HEK293 (cell line): Measurements from ENCODE around the gene PIP5K1C.

Experiments
- CTCF ChIA-PET: fragments of 350-600 bp; formaldehyde crosslinking; extraction: SDS; loops from one replicate; lab custom pipeline; 2021; ENCODE audit warnings: antibody characterized with exemption; lab: Yijun Ruan, JAX
- POLR2A ChIA-PET: fragments of 300-600 bp; formaldehyde crosslinking; extraction: SDS; loops from one replicate; lab custom pipeline; 2020; ENCODE audit warnings: antibody characterized with exemption, inconsistent platforms; lab: Yijun Ruan, JAX
- H3K27ac ChIP-seq: fragments of 200-500 bp; sonication (Bioruptor generic); 2 replicates; pipeline ENCODE4 v1.5.1; 2014; ENCODE audit warnings: low read depth, low read length, control low read depth, inconsistent platforms; ENCODE audit errors: extremely low read depth
- H3K36me3 ChIP-seq, 2 experiments: fragments of 200-500 bp in 1 of 2; sonication (Bioruptor generic) in 1 of 2; 1 replicate in 1 of 2; 2 replicates in 1 of 2; pipeline ENCODE4 v1.5.1; 2014 to 2017; ENCODE audit warnings: inconsistent platforms in 2 of 2, low read length in 2 of 2; ENCODE audit not compliant: control insufficient read depth in 2 of 2, insufficient read depth in 1 of 2
- H3K4me1 ChIP-seq: fragments of 200-500 bp; sonication (Bioruptor generic); 2 replicates; pipeline ENCODE4 v1.5.1; 2014; ENCODE audit warnings: mild to moderate bottlenecking, low read length, inconsistent platforms; ENCODE audit not compliant: control insufficient read depth, insufficient read depth
- H3K4me3 ChIP-seq: 2 replicates; pipeline ENCODE4 v1.5.1; 2011; ENCODE audit warnings: low read depth, mild to moderate bottlenecking, control low read depth, low read length, moderate library complexity
- H3K9me3 ChIP-seq: fragments of 200-500 bp; sonication (Bioruptor generic); 2 replicates; pipeline ENCODE4 v1.5.1; 2014; ENCODE audit warnings: low read depth, low read length, inconsistent platforms; ENCODE audit not compliant: control insufficient read depth, insufficient read depth
- BCL11B ChIP-seq: fragments of 450-650 bp; formaldehyde crosslinking; IDR thresholded peaks from 2 replicates; pipeline ENCODE4 v1.5.1; 2016; ENCODE audit warnings: low read depth, missing biosample characterization, missing genetic modification characterization
- EGR2 ChIP-seq: fragments of 450-650 bp; formaldehyde crosslinking; IDR thresholded peaks from 2 replicates; pipeline ENCODE4 v1.5.1; 2016; ENCODE audit warnings: low read depth, missing biosample characterization, missing genetic modification characterization
- GLIS1 ChIP-seq: fragments of 450-650 bp; formaldehyde crosslinking; IDR thresholded peaks from 2 replicates; pipeline ENCODE4 v1.5.1; 2016; ENCODE audit warnings: missing biosample characterization, missing genetic modification characterization
- GLIS2 ChIP-seq: fragments of 450-650 bp; formaldehyde crosslinking; IDR thresholded peaks from 2 replicates; pipeline ENCODE4 v1.5.1; 2016; ENCODE audit warnings: missing biosample characterization, missing genetic modification characterization
- IKZF3 ChIP-seq: fragments of 450-650 bp; IDR thresholded peaks from 2 replicates; pipeline ENCODE4 v1.5.0; 2018; ENCODE audit warnings: missing biosample characterization, mild to moderate bottlenecking, missing genetic modification characterization, moderate library complexity
- KLF1 ChIP-seq: fragments of 450-650 bp; formaldehyde crosslinking; IDR thresholded peaks from 2 replicates; pipeline ENCODE4 v1.5.1; 2016; ENCODE audit warnings: missing biosample characterization, missing genetic modification characterization
- KLF7 ChIP-seq: fragments of 450-650 bp; formaldehyde crosslinking; IDR thresholded peaks from 2 replicates; pipeline ENCODE4 v1.5.1; 2016; ENCODE audit warnings: missing biosample characterization, missing genetic modification characterization, borderline replicate concordance
- OSR2 ChIP-seq: fragments of 450-650 bp; formaldehyde crosslinking; IDR thresholded peaks from 2 replicates; pipeline ENCODE4 v1.5.1; 2016; ENCODE audit warnings: missing biosample characterization, missing genetic modification characterization
- SCRT2 ChIP-seq: fragments of 450-650 bp; formaldehyde crosslinking; IDR thresholded peaks from 2 replicates; pipeline ENCODE4 v1.5.1; 2016; ENCODE audit warnings: missing biosample characterization, missing genetic modification characterization
- SP2 ChIP-seq: fragments of 450-650 bp; formaldehyde crosslinking; IDR thresholded peaks from 2 replicates; pipeline ENCODE4 v1.5.1; 2016; ENCODE audit warnings: missing biosample characterization, missing genetic modification characterization
- WT1 ChIP-seq: fragments of 450-650 bp; formaldehyde crosslinking; IDR thresholded peaks from 2 replicates; pipeline ENCODE4 v1.5.1; 2016; ENCODE audit warnings: missing biosample characterization, missing genetic modification characterization
- ZBTB6 ChIP-seq: fragments of 450-650 bp; formaldehyde crosslinking; IDR thresholded peaks from 2 replicates; pipeline ENCODE4 v1.5.1; 2017; ENCODE audit warnings: missing biosample characterization, missing genetic modification characterization
- ZEB2 ChIP-seq: fragments of 450-650 bp; formaldehyde crosslinking; IDR thresholded peaks from 2 replicates; pipeline ENCODE4 v1.5.1; 2016; ENCODE audit warnings: missing biosample characterization, missing genetic modification characterization
- ZFHX2 ChIP-seq: fragments of 450-650 bp; formaldehyde crosslinking; conservative IDR thresholded peaks from 2 replicates; pipeline ENCODE4 v1.5.1; 2016; ENCODE audit warnings: missing biosample characterization, missing genetic modification characterization
- ZFP69B ChIP-seq: fragments of 450-650 bp; formaldehyde crosslinking; IDR thresholded peaks from 2 replicates; pipeline ENCODE4 v1.5.1; 2016; ENCODE audit warnings: missing biosample characterization, missing genetic modification characterization
- ZIC2 ChIP-seq: fragments of 450-650 bp; formaldehyde crosslinking; IDR thresholded peaks from 2 replicates; pipeline ENCODE4 v1.5.1; 2016; ENCODE audit warnings: missing biosample characterization, missing genetic modification characterization
- ZNF155 ChIP-seq: fragments of 450-650 bp; formaldehyde crosslinking; IDR thresholded peaks from 2 replicates; pipeline ENCODE4 v1.5.1; 2016; ENCODE audit warnings: missing biosample characterization, missing genetic modification characterization
- ZNF324 ChIP-seq: fragments of 450-650 bp; formaldehyde crosslinking; IDR thresholded peaks from 2 replicates; pipeline ENCODE4 v1.5.1; 2016; ENCODE audit warnings: missing biosample characterization, missing genetic modification characterization
- ZNF501 ChIP-seq: fragments of 450-650 bp; formaldehyde crosslinking; IDR thresholded peaks from 2 replicates; pipeline ENCODE4 v1.5.1; 2016; ENCODE audit warnings: missing biosample characterization, missing genetic modification characterization
- ZNF521 ChIP-seq: fragments of 450-650 bp; formaldehyde crosslinking; IDR thresholded peaks from 2 replicates; pipeline ENCODE4 v1.5.1; 2017; ENCODE audit warnings: missing biosample characterization, mild to moderate bottlenecking, missing genetic modification characterization
- ZNF558 ChIP-seq: fragments of 450-650 bp; formaldehyde crosslinking; IDR thresholded peaks from 2 replicates; pipeline ENCODE4 v1.5.1; 2016; ENCODE audit warnings: missing biosample characterization, missing genetic modification characterization
- ZNF561 ChIP-seq: fragments of 450-650 bp; IDR thresholded peaks from 2 replicates; pipeline ENCODE4 v1.5.1; 2018; ENCODE audit warnings: missing biosample characterization, missing genetic modification characterization, borderline replicate concordance
- ZNF600 ChIP-seq: fragments of 450-650 bp; formaldehyde crosslinking; IDR thresholded peaks from 2 replicates; pipeline ENCODE4 v1.5.1; 2016; ENCODE audit warnings: missing biosample characterization, missing genetic modification characterization
- ZNF76 ChIP-seq: fragments of 450-650 bp; formaldehyde crosslinking; IDR thresholded peaks from 2 replicates; pipeline ENCODE4; 2016; ENCODE audit warnings: low read depth, missing biosample characterization, missing genetic modification characterization, borderline replicate concordance
- TF ChIP-seq, protein P1 (sequence below): fragments of 450-650 bp; formaldehyde crosslinking; IDR thresholded peaks from 2 replicates; pipeline ENCODE4 v1.5.1; 2016; ENCODE audit warnings: missing biosample characterization, missing genetic modification characterization, borderline replicate concordance

The PIP5K1C gene

GRCh38 chr19:3691726-3692125 lies 8.5 kb downstream of the PIP5K1C start (continued):
- no peak for TF ChIP-seq ZNF501 (tag by site-specific recombination)

- TF ChIP-seq ZBTB6 (tag by site-specific recombination) (no peak), KLF1 (tag by site-specific recombination) (0 out of 2 replicates have a peak, but pooled peaks have one; percentile 10), ZNF155 (tag by site-specific recombination) (no peak), WT1 (no peak)
- CTCF ChIA-PET = no interaction called here
- H3K36me3 ChIP-seq = peaks cover 0 to 3% of the 10 kb centered on the region in 2 experiments; a peak in 1 of 3 replicates
- no peak overlapping the region for H3K27ac ChIP-seq
- H3K9me3 ChIP-seq = no peaks in the 10 kb centered on the region
- H3K4me3 ChIP-seq = no peak overlapping the region
- POLR2A ChIA-PET = interaction anchor here (0.6 kb wide), 2 partner anchors 19 to 122 kb away, joined by 3 read pairs; no protein-coding TSS in a partner anchor
- peaks cover 5% of the 10 kb centered on the region for H3K4me1 ChIP-seq
Measured at GRCh38 chr19:3691372-3691716, 8.9 kb downstream of the PIP5K1C start.

DNA sequence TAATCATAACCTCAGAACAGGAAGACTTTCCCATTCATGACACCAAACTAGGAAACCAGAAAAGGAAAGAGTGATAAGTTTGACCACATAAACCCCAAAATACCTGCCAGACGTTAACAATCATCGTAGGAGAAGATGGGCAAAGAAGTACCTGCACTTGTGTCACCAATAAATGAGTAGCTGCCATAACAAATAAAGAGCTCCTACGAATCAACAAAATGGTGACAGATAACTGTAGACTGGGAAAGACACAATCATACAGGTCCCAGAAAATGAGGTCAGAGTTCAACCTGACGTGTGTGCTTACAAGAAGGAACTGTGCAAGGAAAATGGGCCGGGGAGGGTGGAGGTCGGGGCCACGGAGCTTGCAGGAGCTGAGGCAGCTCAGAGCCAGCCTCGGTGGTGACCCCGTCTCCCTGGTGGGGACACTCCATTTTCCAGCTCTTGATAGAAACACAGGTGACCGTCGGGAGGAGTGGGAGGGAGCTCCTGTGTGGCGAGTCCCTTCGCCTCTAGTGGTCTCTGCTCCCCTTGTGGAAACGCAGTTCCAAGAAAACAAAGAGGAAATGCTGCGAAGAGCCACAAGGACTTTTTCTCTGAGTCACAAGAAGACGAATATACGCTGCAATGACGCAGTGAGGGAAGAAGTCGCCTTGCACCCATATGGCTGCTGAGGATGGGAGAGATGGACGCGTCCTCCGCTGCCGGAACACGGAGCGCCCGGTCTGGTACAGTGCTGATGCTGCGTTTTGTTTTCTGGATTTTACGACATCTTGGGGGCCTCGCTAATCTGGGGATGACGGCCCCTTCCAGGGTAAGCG lies 9.5 kb downstream of the PIP5K1C start:
- ChIA-PET POLR2A (interaction anchor here (0.5 to 1.0 kb wide), 4 partner anchors 8 to 173 kb away, joined by 3 to 6 read pairs (median 3); no protein-coding TSS in a partner anchor), CTCF (interaction anchor here (0.6 to 1.1 kb wide), 6 partner anchors 8 to 219 kb away, joined by 3 to 6 read pairs (median 4); no protein-coding TSS in a partner anchor)
- Histone ChIP-seq H3K27ac (no peak overlapping the region), H3K9me3 (no peaks in the 10 kb centered on the region), H3K36me3 (no peaks in the 10 kb centered on the region)
- TF ChIP-seq ZNF561 (no peak), ZNF600 (tag by site-specific recombination) (0 out of 2 replicates have a peak, but pooled peaks have one; percentile 24), ZNF558 (tag by site-specific recombination) (peak; percentile 90), OSR2 (tag by site-specific recombination) (no peak)
- TF ChIP-seq, all 188 proteins: peak for 2
- no peak overlapping the region for H3K4me3 ChIP-seq
- peaks cover 5% of the 10 kb centered on the region for H3K4me1 ChIP-seq

GRCh38 chr19:3687774-3688706 lies 12.2 kb downstream of the PIP5K1C start:
- peaks cover 5% of the 10 kb centered on the region for H3K4me1 ChIP-seq
- no peak overlapping the region for H3K4me3 ChIP-seq
- ChIA-PET CTCF (interaction anchor here (0.7 to 1.1 kb wide), 3 partner anchors 13 to 342 kb away, joined by 3 read pairs; no protein-coding TSS in a partner anchor), POLR2A (interaction anchor here (0.6 to 1.5 kb wide), 3 partner anchors 10 to 134 kb away, joined by 3 to 4 read pairs (median 3); no protein-coding TSS in a partner anchor)
- peak overlapping the region; percentile 37; the same call in 1 of the 2 replicates for H3K27ac ChIP-seq
- H3K36me3 ChIP-seq = peaks cover 0 to 7% of the 10 kb centered on the region in 2 experiments; a peak in 1 of 3 replicates
- no peaks in the 10 kb centered on the region for H3K9me3 ChIP-seq
- peak; percentile 97 for TF ChIP-seq ZIC2 (tag by site-specific recombination)
- no peak for TF ChIP-seq ZNF324 (tag by site-specific recombination)
- TF ChIP-seq BCL11B (tag by site-specific recombination) = no peak
- peak; percentile 50; the same call in 1 of the 2 replicates for TF ChIP-seq IKZF3
- TF ChIP-seq SP2 (tag by site-specific recombination) = peak; percentile 44
- peak; percentile 51; the same call in 1 of the 2 replicates for TF ChIP-seq ZNF600 (tag by site-specific recombination)
- peak; percentile 47; the same call in 1 of the 2 replicates for TF ChIP-seq ZNF76 (tag by site-specific recombination)
- TF ChIP-seq EGR2 = peak; percentile 65
- peak; percentile 55 for TF ChIP-seq ZFHX2 (tag by site-specific recombination)
- TF ChIP-seq ZFP69B (tag by site-specific recombination) = 0 out of 2 replicates have a peak, but pooled peaks have one; percentile 11
- no peak for TF ChIP-seq ZNF521
- TF ChIP-seq KLF7 = no peak
- 0 out of 2 replicates have a peak, but pooled peaks have one; percentile 8 for TF ChIP-seq ZEB2 (tag by site-specific recombination)
- 0 out of 2 replicates have a peak, but pooled peaks have one; percentile 50 for TF ChIP-seq OSR2 (tag by site-specific recombination)
- TF ChIP-seq GLIS1 (tag by site-specific recombination) = peak; percentile 96
- TF ChIP-seq SCRT2 = peak; percentile 93
- TF ChIP-seq, protein P1, sequence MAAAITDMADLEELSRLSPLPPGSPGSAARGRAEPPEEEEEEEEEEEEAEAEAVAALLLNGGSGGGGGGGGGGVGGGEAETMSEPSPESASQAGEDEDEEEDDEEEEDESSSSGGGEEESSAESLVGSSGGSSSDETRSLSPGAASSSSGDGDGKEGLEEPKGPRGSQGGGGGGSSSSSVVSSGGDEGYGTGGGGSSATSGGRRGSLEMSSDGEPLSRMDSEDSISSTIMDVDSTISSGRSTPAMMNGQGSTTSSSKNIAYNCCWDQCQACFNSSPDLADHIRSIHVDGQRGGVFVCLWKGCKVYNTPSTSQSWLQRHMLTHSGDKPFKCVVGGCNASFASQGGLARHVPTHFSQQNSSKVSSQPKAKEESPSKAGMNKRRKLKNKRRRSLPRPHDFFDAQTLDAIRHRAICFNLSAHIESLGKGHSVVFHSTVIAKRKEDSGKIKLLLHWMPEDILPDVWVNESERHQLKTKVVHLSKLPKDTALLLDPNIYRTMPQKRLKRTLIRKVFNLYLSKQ = no peak
- peak; percentile 70 for TF ChIP-seq GLIS2 (tag by site-specific recombination)
